A549 (cell line): ENCODE data around the gene KCNQ1. TPM values are rescaled to one million over a fixed set of nuclear protein-coding genes. Genes with fewer than 3 reads are reported as not detected.

ENCODE experiments used
- ATAC-seq, 2 experiments: fragments of 200-7000 bp in 1 of 2; fragments of >200 bp in 1 of 2; cut with Nextera tagmentation in 1 of 2; cut with Tn5 transposase in 1 of 2; 3 replicates each; pipeline versions ENCODE4 v1.8.0 to v1.9.1; 2018 to 2020; ENCODE audit warnings: mild to moderate bottlenecking in 1 of 2, moderate library complexity in 1 of 2
- CTCF ChIA-PET: fragments of 300-600 bp; sonication (Branson Sonifier 250); formaldehyde crosslinking; extraction: SDS; loops from one replicate; lab custom pipeline; 2021; ENCODE audit warnings: antibody characterized with exemption, inconsistent platforms; lab: Yijun Ruan, JAX
- POLR2A ChIA-PET: fragments of 350-600 bp; formaldehyde crosslinking; extraction: SDS; loops from one replicate; lab custom pipeline; 2021; ENCODE audit warnings: antibody characterized with exemption, inconsistent platforms; lab: Yijun Ruan, JAX
- DNase-seq, 2 experiments: peaks; one replicate each; pipeline versions ENCODE4 v3.0.0 to v3.0.0-alpha.2; 2011 to 2016; ENCODE audit warnings: low read depth in 1 of 2, low spot score in 1 of 2
- FAIRE-seq: peaks from 2 replicates; lab custom pipeline; 2011; peaks lifted over from hg19 to GRCh38; lab: Jason Lieb, UNC
- H3K27ac ChIP-seq, 2 experiments: fragments of >200 bp; sonication (Bioruptor Twin); formaldehyde crosslinking; 3 replicates each; pipeline ENCODE4 v1.5.1; 2016 to 2017
- H3K4me1 ChIP-seq: fragments of >200 bp; sonication (Bioruptor Twin); formaldehyde crosslinking; 3 replicates; pipeline ENCODE4 v1.6.1; 2016
- H3K4me2 ChIP-seq: fragments of >200 bp; sonication (Bioruptor Twin); formaldehyde crosslinking; 3 replicates; pipeline ENCODE4 v1.6.1; 2016
- H3K4me3 ChIP-seq: fragments of >200 bp; sonication (Bioruptor Twin); formaldehyde crosslinking; 3 replicates; pipeline ENCODE4 v1.5.1; 2016
- H3K9me3 ChIP-seq: fragments of >200 bp; sonication (Bioruptor Twin); formaldehyde crosslinking; 3 replicates; pipeline ENCODE4 v1.6.1; 2016
- CEBPB ChIP-seq, 2 experiments: fragments of >200 bp in 1 of 2; sonication (Bioruptor Twin) in 1 of 2; formaldehyde crosslinking in 1 of 2; IDR thresholded peaks; 2 replicates each; pipeline ENCODE4 v1.6.1; 2012 to 2016
- EHF ChIP-seq: fragments of 250-450 bp; sonication (Bioruptor Pico); IDR thresholded peaks from 2 replicates; pipeline ENCODE4 v1.5.0; 2020; ENCODE audit warnings: mild to moderate bottlenecking
- ELK1 ChIP-seq: fragments of 150-350 bp; IDR thresholded peaks from 2 replicates; pipeline ENCODE4 v1.6.1; 2014; ENCODE audit warnings: low read depth, mild to moderate bottlenecking, low read length
- ESRRA ChIP-seq: fragments of 150-350 bp; IDR thresholded peaks from 2 replicates; pipeline ENCODE4 v1.6.1; 2014; ENCODE audit warnings: mild to moderate bottlenecking, low read length, borderline replicate concordance
- FOXS1 ChIP-seq: fragments of 250-450 bp; sonication (Bioruptor Pico); IDR thresholded peaks from 2 replicates; pipeline ENCODE4 v1.5.0; 2020; ENCODE audit warnings: mild to moderate bottlenecking, moderate library complexity
- HMGXB4 ChIP-seq: fragments of 250-450 bp; sonication (Bioruptor Pico); IDR thresholded peaks from 2 replicates; pipeline ENCODE4 v1.5.0; 2021; ENCODE audit warnings: mild to moderate bottlenecking, moderate library complexity, borderline replicate concordance
- HOXA7 ChIP-seq: fragments of 250-450 bp; sonication (Bioruptor Pico); IDR thresholded peaks from 2 replicates; pipeline ENCODE4 v1.5.0; 2020; ENCODE audit warnings: mild to moderate bottlenecking, moderate library complexity
- JUN ChIP-seq, 2 experiments: fragments of >200 bp; sonication (Bioruptor Twin); formaldehyde crosslinking; IDR thresholded peaks; 2 replicates in 1 of 2; 3 replicates in 1 of 2; pipeline ENCODE4 v1.6.1; 2016 to 2017
- KDM1A ChIP-seq: fragments of 200-600 bp; sonication (generic); IDR thresholded peaks from 2 replicates; pipeline ENCODE4 v1.6.1; 2016; ENCODE audit warnings: low read depth, mild to moderate bottlenecking
- KDM5A ChIP-seq: fragments of 200-600 bp; sonication (generic); IDR thresholded peaks from 2 replicates; pipeline ENCODE4 v1.6.1; 2016; ENCODE audit warnings: antibody characterized with exemption, mild to moderate bottlenecking
- NPAS2 ChIP-seq: fragments of 250-450 bp; sonication (Bioruptor Pico); IDR thresholded peaks from 2 replicates; pipeline ENCODE4 v1.8.0; 2022; ENCODE audit warnings: mild to moderate bottlenecking, moderate library complexity, borderline replicate concordance
- POLR2A ChIP-seq: IDR thresholded peaks from 2 replicates; pipeline ENCODE4 v1.6.1; 2012; ENCODE audit warnings: mild to moderate bottlenecking, low read length
- RNF2 ChIP-seq: fragments of 200-600 bp; sonication (generic); IDR thresholded peaks from 2 replicates; pipeline ENCODE4 v1.6.1; 2016; ENCODE audit warnings: low read depth, mild to moderate bottlenecking, antibody characterized with exemption, moderate library complexity, borderline replicate concordance
- ZFP36 ChIP-seq: fragments of 450-650 bp; IDR thresholded peaks from 2 replicates; pipeline ENCODE4 v1.6.1; 2014; ENCODE audit warnings: borderline replicate concordance; ENCODE audit not compliant: partially characterized antibody
- ZSCAN20 ChIP-seq: fragments of 250-450 bp; sonication (Bioruptor Pico); IDR thresholded peaks from 2 replicates; pipeline ENCODE4 v1.8.0; 2022; ENCODE audit warnings: mild to moderate bottlenecking, moderate library complexity
- WGBS: methylation state at CpG from one replicate; pipeline ENCODE4 v1.1.6; 2017; ENCODE audit errors: missing lambda C conversion rate; 5-methylcytosine and 5-hydroxymethylcytosine counted together
- polyA plus RNA-seq, 4 experiments: library from polyadenylated mRNA; depleted of rRNA in 3 of 4; stranded (reverse); fragments of >200 nt; fragmentation: RNase III in 1 of 4; extraction: RNeasy Plus Mini Kit Qiagen cat#74134 plus additional on column Dnase treatment in 1 of 4; gene quantifications; 2 replicates in 3 of 4; 3 replicates in 1 of 4; pipeline ENCODE4 v1.2.3, GENCODE V29; 2011 to 2017
- TF ChIP-seq, protein P1 (sequence below): fragments of >200 bp; sonication (Bioruptor Twin); formaldehyde crosslinking; IDR thresholded peaks from 2 replicates; pipeline ENCODE4 v1.6.1; 2016

The KCNQ1 gene
- polyA plus RNA-seq, 2 of the 4 experiments (the other 2 are of a cell fraction), result 0.14 to 0.17 TPM

DNA sequence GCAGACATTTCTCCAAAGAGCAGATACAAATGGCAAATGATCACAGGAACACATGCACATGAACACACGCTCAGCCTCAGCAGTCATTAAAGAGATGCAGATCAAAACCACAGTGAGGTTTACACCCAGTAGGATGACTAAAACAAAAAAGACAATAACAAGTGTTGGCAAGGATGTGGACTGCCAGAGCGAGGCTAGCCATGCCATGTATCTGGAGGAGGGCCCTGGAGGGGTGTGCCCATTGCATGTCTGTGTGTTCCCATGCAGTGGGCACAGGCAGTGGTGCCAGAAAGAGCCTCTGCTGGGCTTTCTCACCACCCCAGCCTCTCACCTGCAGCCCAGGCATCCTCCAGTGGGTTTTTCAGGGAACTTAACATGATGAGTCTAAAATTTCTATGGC lies 309.2 kb downstream of the KCNQ1 start:
- CTCF ChIA-PET, result no interaction called here
- POLR2A ChIA-PET, result no interaction called here
- FAIRE-seq, result no peak

DNA sequence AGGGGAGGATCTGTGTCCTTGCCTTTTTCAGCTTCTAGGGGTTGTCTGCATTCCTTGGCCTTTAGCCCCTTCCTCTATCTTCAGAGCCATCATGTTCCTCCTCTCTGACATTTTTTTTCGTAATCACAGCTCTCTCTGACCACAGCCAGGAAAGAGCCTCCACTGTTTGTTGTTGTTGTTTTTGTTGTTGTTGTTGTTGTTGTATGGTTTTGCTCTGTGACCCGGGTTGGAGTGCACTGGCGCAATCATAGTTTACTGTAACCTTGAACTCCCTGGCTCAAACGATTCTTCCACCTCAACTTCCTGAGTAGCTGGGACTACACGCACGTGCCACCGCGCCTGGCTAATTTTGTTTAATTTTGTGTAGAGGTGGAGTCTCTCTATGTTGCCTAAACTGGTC lies 310.3 kb downstream of the KCNQ1 start:
- H3K4me2 ChIP-seq, result no peak overlapping the region
- CTCF ChIA-PET, result no interaction called here
- no peak for DNase-seq
- H3K4me1 ChIP-seq, result 0 out of 3 replicates have a peak, but pooled peaks cover 5% of the 10 kb centered on the region
- no peaks in the 10 kb centered on the region; the same call in 2 of the 3 replicates for H3K9me3 ChIP-seq
- H3K4me3 ChIP-seq, result no peak overlapping the region
- TF ChIP-seq CEBPB (IDR thresholded peaks at IDR 0.05) (no peak), NPAS2 (CRISPR knock-in tag) (no peak)
- TF ChIP-seq, all 56 proteins: peak for 0
- ATAC-seq (no peak), FAIRE-seq (no peak)
- 69% methylated on average over 8 of the region's 8 CpGs for WGBS
- H3K27ac ChIP-seq, result no peak overlapping the region
- POLR2A ChIA-PET, result no interaction called here

More for the DNA sequence above, 309.2 kb downstream of the KCNQ1 start:
- no peak overlapping the region for H3K27ac ChIP-seq
- ATAC-seq (no peak), DNase-seq (no peak)
- 0 out of 3 replicates have a peak, but pooled peaks cover 5% of the 10 kb centered on the region for H3K4me1 ChIP-seq
- no peak overlapping the region for H3K4me2 ChIP-seq
- TF ChIP-seq ZSCAN20 (CRISPR knock-in tag), result no peak
- no peak for TF ChIP-seq ELK1
- peak; percentile 34 for TF ChIP-seq ZFP36
- TF ChIP-seq, all 56 proteins: peak for 1
- H3K9me3 ChIP-seq, result no peaks in the 10 kb centered on the region; the same call in 2 of the 3 replicates
- WGBS, result 53% methylated on average over 2 of the region's 2 CpGs
- no peak overlapping the region for H3K4me3 ChIP-seq

- Histone ChIP-seq H3K4me3 (no peak overlapping the region), H3K27ac (no peak overlapping the region), H3K4me2 (no peak overlapping the region), H3K4me1 (no peaks in the 10 kb centered on the region), H3K9me3 (no peaks in the 10 kb centered on the region; the same call in 2 of the 3 replicates)
- ATAC-seq (no peak), FAIRE-seq (no peak), DNase-seq (no peak)
- 69% methylated on average over 14 of the region's 14 CpGs for WGBS
- POLR2A ChIA-PET, result no interaction called here
- TF ChIP-seq HMGXB4 (CRISPR knock-in tag) (no peak), KDM1A (no peak), JUN (IDR thresholded peaks at IDR 0.05) (no peak), FOXS1 (CRISPR knock-in tag) (no peak), EHF (CRISPR knock-in tag) (no peak), POLR2A (no peak), KDM5A (no peak), RNF2 (no peak), HOXA7 (CRISPR knock-in tag) (no peak), ESRRA (no peak)
- TF ChIP-seq, protein P1, sequence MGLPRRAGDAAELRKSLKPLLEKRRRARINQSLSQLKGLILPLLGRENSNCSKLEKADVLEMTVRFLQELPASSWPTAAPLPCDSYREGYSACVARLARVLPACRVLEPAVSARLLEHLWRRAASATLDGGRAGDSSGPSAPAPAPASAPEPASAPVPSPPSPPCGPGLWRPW, result no peak
- CTCF ChIA-PET, result interaction anchor here (1.0 to 1.3 kb wide), 3 partner anchors 10 to 227 kb away, joined by 3 to 4 read pairs (median 4); no protein-coding TSS in a partner anchor
These were observed 313.9 kb downstream of the KCNQ1 start for GRCh38 chr11:2758751-2759150.
